22Rv1 (cell line): ENCODE data around the gene RNF11.

Experiments used
- CTCF ChIP-seq: fragments of 450-650 bp; IDR thresholded peaks from 2 replicates; pipeline ENCODE4 v1.5.1; 2017; ENCODE audit warnings: mild to moderate bottlenecking
- ZFX ChIP-seq: fragments of 450-650 bp; IDR thresholded peaks from 2 replicates; pipeline ENCODE4 v1.6.1; 2017; ENCODE audit warnings: antibody characterized with exemption, borderline replicate concordance

- TF ChIP-seq CTCF, result no peak
- no peak for TF ChIP-seq ZFX
These were observed 13.4 kb downstream of the RNF11 start for GRCh38 chr1:51249445-51249844.
